HG02973 (cell line): ENCODE results near the gene ZNF182.
"Not testable (repeated sequence)": the region's sequence is repeated elsewhere in the genome, so short reads cannot be mapped to it uniquely, and the experiment has no call there.

Experiments used
- ATAC-seq: cut with Tn5 transposase; IDR thresholded peaks from one replicate; pipeline ENCODE4 v1.9.1; 2021; ENCODE audit warnings: moderate library complexity; ENCODE audit not compliant: unreplicated experiment

Gene ZNF182

DNA sequence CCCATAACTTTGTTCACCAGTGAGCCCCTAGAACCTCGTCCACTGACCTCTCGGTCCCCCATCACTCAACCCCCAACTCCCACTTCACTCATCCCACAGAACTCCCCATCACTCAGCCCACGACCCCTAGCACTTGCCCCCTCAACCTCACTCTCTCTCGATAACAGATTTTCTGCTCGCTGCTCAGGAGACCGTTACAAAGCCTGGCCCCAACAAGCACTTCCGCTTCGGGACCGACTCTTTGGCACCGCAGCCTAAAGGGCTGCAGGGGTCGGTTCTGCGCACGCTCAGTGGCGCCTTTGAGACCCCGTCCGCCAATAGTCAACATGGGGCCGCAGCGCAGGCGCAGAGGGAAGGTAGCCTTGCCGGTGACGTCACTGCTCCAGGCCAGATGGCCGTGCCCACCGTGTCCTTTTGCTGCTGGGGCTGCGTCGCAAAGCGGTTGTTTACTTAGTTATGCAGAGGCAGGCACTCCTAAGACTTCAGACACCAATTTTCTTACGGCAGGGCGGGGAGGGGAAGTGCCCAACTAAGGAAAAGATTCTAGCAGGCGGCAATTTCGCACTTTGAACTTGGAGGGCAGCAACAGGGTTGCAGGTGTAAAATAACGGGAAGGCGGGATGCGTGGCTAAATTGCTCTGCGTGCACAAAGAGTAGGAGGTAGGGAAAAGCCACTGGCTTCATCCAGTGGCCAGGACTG is at the start of gene ZNF182:
TSS of gene ZNF182 (minus strand) at position 232 of the 700 bp plus-strand sequence. CDS start 1,380 bp downstream, outside the sequence.
- peak; percentile 84 for ATAC-seq

DNA sequence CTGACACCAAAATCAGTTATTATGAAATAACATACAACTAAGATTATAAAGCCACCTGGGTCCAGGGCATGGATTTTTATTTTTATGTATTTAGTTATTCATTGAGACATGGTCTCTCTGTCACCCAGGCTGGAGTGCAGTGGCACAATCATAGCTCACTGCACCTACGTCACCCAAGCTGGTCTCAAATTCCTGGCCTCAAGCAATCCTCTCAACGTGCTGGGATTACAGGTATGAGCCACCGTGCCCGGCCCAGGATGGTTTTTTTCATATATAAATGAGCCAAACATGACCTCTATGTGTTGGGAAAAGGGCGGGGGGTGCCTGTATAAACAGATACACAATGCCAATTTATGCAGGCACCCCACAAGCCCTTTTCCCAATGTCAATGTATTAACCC is 43.1 kb upstream of the ZNF182 start:
- ATAC-seq = no peak

DNA sequence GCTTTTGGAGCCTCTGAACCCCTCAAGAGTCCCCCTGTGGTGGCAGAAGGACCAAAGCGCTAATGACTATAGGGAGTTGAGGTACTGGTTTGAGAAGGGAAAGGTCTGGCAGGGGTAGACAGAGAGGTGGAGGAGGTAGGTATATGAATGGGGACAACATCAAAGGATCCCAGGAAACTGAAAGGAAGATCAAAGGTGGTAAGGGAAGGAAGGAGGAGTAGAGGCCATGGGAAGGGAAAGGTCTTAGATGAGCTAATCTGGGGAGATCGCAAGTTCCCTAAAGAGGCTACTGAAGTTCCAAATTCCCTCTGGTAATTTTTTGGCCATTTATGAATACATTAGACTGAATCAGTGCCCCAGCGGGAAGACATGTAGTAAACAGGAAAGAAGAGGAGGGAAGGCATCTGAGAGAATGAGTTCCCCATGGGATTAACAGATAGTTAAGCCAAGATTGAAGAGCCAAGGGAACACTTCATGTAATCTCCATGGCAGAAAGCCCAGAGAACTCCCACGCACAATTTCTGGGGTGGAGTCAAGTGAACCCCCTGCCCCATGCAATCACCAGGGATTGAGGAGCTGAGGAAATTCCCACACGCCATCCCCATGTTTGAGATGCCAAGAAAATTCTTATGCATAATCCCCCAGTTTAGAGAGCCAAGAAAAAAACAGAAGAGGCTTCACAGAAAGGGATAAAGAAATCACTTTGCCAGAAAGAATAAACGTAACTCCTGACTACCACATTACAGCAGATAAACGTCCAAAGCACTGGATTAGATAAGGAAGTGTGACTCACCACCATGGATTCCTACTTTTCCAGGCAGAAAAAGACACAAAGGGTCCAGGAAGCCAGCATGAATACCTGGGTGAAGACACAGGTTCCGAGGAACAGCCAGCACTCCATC is 41.9 kb upstream of the ZNF182 start:
- ATAC-seq = no peak

DNA sequence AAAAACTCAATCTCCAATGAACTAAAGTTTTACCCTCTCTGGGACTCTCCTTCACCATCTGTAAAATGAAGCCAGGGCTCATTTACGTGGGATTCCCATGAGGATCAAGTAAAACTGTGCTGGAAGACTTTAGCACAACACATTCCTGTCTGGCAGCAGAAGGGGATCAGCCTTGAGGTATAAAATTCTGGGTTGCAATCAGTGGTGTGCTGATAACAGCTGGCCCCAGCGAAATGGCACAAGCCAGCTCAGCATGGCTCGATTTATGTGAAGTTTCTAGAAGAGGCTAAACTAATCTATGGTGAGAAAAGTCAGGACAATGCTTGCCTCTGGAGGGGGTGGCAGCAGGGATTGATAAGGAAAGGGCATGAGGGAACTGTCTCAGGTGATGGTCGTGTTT is 39.3 kb upstream of the ZNF182 start:
- no peak for ATAC-seq

DNA sequence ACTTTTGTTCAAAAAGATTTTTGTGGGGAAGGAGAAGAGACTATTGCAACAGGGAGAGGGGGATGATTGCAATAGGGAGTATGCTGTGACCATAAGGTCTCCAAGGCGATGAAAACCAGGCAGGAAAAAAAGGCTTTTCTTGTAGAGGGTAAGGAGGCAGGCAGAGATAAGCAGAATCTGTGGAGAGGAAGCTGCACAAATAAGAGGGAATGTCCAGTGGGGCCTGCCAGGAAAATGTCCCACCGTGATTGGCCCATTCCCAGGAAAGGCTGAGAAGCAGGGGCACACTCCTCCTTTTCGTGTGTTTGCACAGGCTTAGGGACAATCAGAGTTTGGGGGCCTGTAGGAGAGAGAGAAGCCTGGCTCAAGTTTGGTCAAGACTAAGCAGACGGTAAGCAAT is 32.1 kb upstream of the ZNF182 start:
- ATAC-seq = no peak

DNA sequence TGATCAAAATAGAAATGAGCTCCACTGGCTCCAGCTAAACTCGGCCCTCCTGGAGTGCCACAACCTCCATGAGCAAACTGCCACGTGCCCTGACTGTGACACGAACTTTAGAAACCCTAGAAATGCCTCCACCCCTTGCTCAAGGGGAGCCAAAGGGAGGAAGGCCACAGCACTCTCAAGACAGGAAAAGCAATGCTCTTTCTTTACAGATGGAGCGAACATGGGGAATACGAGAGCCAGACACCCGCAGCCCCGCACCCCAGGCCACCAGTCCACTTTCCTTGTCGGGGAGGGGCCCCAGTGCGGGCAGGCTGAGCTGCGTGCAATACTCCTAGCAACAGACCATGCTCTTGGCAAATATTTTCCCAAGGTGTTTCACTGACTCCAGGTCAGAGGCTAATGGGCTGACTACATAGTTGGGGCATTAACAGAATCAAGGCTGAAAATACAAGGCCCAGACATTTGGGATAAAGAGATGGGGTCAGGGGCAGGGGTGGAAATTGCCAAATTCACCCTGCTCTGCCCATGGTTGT is 26.9 kb upstream of the ZNF182 start:
- ATAC-seq = not testable (repeated sequence)

DNA sequence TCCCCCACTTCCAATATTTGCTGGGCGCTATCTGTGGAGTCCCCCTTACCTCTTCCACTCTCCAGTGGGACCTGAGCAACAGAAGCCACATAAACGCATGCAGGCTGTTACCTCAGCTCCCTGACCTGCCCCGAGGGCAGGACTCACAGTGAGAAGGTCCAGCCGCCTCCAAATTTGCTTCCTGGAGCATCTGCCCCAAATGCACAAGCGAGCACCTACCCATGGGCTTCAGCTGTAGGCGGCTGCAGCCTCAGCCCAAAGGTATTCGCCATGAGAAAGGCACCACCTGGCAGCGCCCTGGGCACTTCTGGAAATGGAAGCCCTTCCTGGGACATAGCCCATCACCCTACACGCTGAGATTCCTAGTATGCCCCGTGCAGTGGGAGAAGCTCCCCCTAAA is 26.4 kb upstream of the ZNF182 start:
- no peak for ATAC-seq

DNA sequence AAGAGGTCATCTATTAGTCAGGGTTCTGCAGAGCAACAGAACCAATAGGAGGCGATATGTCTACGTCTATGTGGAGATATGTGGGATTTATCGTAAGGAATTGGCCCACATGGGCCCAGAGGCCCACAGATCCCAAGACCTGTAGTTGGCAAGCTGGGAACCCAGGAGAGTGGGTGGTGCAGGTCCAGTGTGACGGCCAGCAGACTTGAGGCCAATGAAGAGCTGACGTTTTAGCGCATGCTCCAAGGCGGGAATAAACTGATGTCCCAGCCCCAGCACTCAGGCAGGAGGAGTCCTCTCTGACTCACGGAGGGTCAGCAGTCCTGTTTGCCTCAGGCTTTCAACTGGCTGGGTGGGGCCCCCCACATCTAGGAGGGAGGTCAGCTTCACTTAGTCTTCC is 24.3 kb upstream of the ZNF182 start:
- no peak for ATAC-seq

DNA sequence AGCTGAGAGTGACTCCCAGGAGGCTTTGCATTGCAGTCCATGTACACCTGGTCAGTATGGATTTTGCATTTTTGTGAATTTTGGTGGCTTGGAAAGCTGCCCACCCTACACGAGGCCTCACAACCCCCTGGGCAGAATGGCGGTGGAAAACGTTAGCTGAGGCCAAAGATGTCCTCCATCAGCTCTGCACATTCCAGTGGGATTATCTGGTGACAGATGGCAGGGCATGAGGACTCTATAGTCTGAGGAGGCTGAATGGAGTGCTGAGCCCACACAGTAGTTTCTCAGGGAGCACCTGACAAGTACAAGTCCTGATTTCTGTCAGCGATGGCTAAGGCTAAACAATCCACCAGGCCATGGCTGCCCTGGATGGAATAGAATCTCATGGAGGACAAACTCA is 23.8 kb upstream of the ZNF182 start:
- ATAC-seq = not testable (repeated sequence)

DNA sequence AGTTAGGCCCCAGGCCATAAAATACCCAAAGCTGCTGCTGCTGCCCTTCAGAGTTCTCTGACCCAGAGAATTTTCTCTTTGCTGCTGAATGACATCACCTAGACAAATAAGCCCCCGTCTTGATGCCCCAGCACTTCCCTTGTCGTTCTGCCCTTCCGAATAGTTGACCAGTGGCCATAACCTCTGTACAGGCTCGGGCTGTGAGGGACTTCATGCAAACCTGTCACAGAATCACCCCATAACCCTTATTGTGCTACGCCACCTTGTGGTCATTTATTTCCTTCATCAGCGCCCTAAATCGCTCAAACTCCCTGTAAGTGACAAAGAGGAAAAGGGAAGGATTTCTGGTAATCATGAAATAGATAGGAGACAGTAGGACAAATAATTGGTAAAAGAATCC is 21.8 kb upstream of the ZNF182 start:
- ATAC-seq = no peak

DNA sequence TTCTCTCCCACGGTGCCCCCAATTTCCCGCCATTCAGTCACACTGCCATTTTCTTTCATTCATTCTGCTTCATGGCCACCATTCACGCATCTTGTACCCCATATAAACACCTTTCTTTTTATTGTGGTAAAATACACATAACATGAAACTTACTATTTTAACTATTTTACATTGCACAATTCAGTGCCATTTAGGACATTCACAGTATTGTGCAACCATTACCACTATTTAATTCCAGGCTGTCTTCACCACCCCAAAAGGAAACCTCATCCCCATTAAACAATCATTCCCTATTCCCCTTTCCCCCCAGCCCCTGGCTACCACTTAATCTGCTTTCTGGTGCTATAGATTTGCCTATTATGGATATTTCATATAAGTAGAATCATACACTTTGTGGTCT is 18.9 kb upstream of the ZNF182 start:
- no peak for ATAC-seq

DNA sequence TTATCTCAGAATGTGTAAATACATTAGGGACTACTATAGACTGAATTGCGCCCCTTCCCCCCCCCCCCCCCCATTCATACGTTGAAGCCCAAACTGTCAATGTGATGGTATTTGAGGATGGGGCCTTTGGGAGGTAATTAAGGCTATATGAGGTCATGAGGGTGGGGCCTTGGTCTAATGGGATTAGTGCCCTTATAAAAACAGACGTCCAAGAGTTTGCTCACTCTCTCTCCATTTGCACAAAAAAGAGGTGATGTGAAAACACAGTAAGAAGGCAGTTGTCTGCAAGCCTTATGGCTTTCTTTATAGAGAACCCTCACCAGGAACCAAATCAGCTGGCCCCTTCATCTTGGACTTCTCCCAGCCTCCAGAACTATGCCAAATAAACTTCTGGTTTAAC is 18.3 kb upstream of the ZNF182 start:
- ATAC-seq = no peak

DNA sequence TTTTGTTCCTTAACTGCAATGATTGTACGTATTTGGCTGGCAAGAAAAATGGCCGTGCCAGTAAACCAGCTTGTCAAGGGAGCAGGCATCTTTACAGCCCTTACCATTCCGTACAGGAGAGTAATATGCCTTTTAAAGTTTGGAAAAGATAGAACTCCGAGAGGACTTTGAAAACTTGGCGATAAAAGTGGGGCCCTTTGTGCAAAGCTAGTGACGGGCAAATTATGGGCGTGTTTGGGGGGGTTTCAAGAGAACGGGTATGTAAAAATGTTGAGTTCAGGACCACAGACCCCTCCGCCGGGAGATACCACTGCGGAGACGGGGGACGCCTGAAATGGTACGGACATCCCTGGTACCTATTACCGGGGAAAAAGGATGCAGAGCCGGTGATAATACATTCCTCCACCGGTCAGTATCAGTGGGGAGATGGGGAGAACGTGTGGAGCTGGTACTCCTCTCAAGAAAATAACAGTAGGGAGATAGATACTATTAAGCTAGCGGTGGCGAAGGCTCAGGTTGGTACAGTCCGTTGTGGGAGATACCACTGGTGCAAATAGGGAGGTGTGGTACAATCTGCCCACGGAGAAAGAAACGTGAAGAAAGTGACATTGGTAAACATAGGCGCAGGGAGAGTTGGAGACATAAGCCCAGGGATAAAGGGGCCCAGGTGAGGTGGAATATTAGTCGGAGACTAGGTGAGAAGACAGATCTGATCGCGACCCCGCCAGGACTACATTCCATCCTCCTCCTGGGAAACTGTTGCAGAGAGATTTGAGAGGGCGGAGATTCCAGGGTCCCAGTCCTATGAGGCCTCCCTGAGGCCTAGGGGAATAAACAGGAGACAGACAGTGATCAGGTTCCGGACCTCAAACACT is 17.5 kb upstream of the ZNF182 start:
- ATAC-seq = no peak

DNA sequence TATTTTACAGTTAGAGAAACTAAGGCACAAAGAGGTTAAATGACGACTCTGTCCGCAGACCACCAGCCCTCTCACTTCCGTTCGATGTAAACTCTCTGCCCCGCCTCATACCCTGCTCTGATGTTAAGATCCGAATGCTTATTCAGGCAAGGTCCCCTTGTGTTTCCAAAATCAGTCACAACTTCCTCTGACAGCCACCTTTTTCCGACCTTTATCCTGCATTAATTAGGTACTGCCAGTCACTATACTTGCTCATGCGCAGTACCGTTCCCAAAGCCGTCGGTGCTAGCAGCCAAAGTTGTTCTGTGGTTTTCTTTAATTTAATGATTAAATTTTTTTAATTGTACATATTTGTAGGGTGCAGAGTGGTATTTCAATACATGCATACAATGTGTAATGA is 16.7 kb upstream of the ZNF182 start:
- not testable (repeated sequence) for ATAC-seq

DNA sequence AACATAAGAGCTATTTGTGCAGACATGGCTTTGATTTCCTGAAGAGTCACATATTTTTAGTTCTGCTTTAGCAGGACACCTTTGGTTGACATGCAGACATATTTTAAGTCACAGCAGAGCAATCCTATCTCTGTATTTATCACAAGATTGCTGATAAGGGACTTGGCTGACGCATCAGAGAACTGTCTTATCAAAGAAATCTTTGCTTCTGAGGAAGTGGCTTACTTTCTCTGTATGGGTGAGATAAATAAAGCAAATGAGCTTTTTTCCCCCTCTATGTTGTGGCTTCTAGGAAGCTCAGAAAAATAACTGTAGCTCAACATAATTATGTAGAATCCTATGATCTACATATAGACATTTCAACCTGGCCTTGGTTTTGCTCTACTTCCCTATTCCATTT is 16.1 kb upstream of the ZNF182 start:
- not testable (repeated sequence) for ATAC-seq

DNA sequence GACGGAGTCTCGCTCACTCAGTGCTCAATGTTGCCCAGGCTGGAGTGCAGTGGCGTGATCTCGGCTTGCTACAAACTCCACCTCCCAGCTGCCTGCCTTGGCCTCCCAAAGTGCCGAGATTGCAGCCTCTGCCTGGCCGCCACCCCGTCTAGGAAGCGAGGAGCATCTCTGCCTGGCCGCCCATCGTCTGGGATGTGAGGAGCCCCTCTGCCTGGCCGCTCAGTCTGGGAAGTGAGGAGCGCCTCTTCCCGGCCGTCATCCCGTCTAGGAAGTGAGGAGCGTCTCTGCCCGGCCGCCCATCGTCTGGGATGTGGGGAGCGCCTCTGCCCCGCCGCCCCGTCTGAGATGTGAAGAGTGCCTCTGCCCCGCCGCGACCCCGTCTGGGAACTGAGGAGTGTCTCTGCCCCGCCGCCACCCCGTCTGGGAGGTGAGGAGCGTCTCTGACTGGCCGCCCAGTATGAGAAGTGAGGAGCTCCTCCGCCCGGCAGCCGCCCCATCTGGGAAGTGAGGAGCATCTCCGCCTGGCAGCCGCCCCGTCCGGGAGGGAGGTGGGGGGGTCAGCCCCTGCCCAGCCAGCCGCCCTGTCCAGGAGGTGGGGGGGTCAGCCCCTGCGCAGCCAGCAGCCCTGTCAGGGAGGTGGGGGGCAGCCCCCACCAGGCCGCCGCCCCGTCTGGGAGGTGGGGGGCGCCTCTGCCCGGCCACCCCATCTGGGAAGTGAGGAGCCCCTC is 13.0 kb upstream of the ZNF182 start:
- not testable (repeated sequence) for ATAC-seq

DNA sequence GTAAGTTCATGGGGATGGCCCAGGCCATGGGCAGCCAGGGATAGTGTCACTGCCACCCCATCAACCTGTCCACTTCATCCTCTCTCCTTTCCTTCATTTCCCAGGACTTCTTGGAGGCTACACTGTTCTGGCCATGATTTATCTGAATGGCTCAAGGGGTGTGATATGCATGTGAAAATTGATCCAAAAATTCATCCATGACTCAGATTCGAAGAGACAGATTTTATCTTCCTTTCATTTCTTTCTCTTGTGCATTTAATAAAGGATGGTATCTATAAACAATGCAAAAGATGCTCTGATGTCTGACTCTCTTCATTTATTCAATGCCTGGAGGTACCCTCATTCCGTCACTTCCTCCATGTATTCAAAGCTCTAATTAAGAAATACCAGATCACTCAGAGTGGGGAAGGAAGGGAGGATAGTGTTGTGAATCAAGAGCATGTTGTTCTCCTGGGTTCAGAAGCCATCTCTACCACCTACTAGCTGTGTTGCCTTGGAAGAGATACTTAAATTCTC is 5.7 kb upstream of the ZNF182 start:
- not testable (repeated sequence) for ATAC-seq

DNA sequence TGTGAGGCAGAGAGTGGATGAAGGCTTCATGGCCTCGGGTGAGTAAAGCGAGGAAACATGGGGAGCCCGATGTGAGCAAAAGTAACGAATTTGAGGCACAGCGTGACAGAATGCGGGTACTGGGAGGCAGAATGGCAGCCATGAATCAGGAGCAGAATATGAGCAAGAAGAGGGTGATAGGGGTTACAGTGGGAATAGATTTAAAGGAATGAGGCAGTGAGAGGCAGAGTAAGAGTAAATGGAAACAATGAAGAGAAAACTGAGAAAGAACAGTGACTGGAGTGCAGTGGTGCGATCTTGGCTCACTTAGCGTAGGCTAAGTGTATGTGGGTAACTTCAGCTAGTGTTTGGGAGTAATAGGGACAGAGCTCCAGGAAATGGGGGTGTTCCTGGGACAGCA is 2.9 kb upstream of the ZNF182 start, which contains the start of gene SPACA5:
TSS of gene SPACA5 (plus strand) at position 301 of the 400 bp plus-strand sequence. CDS start 815 bp downstream, outside the sequence.
- not testable (repeated sequence) for ATAC-seq

DNA sequence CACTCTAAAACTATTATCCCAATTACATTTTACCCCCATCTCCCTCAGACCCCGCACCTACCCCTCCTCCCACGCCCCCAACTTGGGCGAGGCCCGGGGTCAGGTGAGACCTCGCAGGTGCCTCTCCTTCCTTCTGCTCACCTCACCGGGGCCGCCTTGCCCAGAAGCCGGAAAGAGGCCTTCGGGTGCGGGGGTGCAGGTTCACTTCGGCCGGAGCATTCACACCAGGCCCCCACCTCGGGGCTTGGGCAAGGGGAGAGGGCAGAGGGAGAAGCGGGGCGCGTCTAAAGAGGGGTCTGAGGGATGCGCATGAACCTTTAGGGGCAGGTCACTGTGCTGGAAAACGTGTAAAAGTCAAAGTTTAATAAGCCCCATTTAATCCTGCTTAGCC is 427 bp downstream of the ZNF182 start:
- ATAC-seq = no peak

DNA sequence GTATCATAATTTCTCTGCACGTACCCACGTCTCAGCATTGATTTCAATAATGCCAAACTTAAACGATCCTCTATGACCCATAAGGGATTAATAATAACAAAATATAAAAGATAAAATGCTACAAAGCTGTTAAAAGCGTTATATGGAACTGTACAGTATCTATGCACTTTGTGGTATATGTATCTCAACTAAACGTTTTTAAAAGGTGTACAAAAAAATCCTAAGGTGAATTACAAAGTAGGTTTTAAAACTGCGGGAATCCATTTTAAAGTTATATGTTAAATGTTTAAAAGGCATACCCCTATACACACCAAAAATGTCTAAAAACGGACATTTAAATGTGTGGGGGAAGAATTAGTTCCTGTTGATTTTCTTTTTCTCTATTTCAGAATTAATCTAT is 860 bp downstream of the ZNF182 start:
- no peak for ATAC-seq
